ENCODE data around the gene JADE2.

Gene JADE2

GRCh38 chr5:134580001-134580460 is 54.6 kb downstream of the JADE2 start:
- Histone ChIP-seq H3K27me3 (ENCODE audit: insufficient read depth, low read length, poor library complexity) (no peaks in the 10 kb centered on the region), H3K18ac (ENCODE audit: low read length) (no peak overlapping the region), H2AK5ac (ENCODE audit: low read length) (no peak overlapping the region), H3K4me1 (ENCODE audit: control insufficient read depth, low read depth, low read length) (no peaks in the 10 kb centered on the region), H2BK5ac (ENCODE audit: low read length) (no peak overlapping the region), H3K4me3 (ENCODE audit: low read length) (no peak overlapping the region), H4K5ac (ENCODE audit: low read length) (no peak overlapping the region), H3K79me1 (ENCODE audit: low read length) (peaks cover 2% of the 10 kb centered on the region), H3K36me3 (ENCODE audit: control insufficient read depth, insufficient read depth, low read length) (peaks cover 1% of the 10 kb centered on the region), H3K27ac (ENCODE audit: low read depth, low read length) (no peak overlapping the region), H3K79me2 (ENCODE audit: control insufficient read depth, insufficient read depth, low read length) (no peaks in the 10 kb centered on the region), H2BK15ac (replicated peaks; ENCODE audit: low read depth) (no peak overlapping the region), H2BK120ac (ENCODE audit: low read depth, low read length) (no peak overlapping the region), H3K4me2 (ENCODE audit: low read length) (no peak overlapping the region), H3K56ac (ENCODE audit: low read length) (no peak overlapping the region), H3K9ac (ENCODE audit: low read length) (no peak overlapping the region), H4K8ac (ENCODE audit: low read depth, low read length) (no peak overlapping the region), H3K4ac (ENCODE audit: low read depth, low read length) (no peak overlapping the region), H3K23ac (ENCODE audit: low read length) (no peak overlapping the region)
- DNase-seq, result no peak
- no CpG with 5 or more reads among the region's 14 CpGs for WGBS (ENCODE audit: extremely low coverage, insufficient coverage, low lambda C conversion rate)

GRCh38 chr5:134581241-134581981 is 55.9 kb downstream of the JADE2 start:
- no CpG with 5 or more reads among the region's 8 CpGs for WGBS (ENCODE audit: extremely low coverage, insufficient coverage, low lambda C conversion rate)
- no peaks in the 10 kb centered on the region for H3K27me3 ChIP-seq (ENCODE audit: insufficient read depth, low read length, poor library complexity)
- no peak overlapping the region for H3K56ac ChIP-seq (ENCODE audit: low read length)
- no peak overlapping the region for H2BK5ac ChIP-seq (ENCODE audit: low read length)
- no peak overlapping the region for H2AK5ac ChIP-seq (ENCODE audit: low read length)
- no peaks in the 10 kb centered on the region for H3K79me2 ChIP-seq (ENCODE audit: control insufficient read depth, insufficient read depth, low read length)
- H3K36me3 ChIP-seq (ENCODE audit: control insufficient read depth, insufficient read depth, low read length), result peaks cover 1% of the 10 kb centered on the region
- no peak overlapping the region for H2BK15ac ChIP-seq (replicated peaks; ENCODE audit: low read depth)
- H3K4ac ChIP-seq (ENCODE audit: low read depth, low read length), result no peak overlapping the region
- no peaks in the 10 kb centered on the region for H3K4me1 ChIP-seq (ENCODE audit: control insufficient read depth, low read depth, low read length)
- no peak for DNase-seq
- H3K18ac ChIP-seq (ENCODE audit: low read length), result no peak overlapping the region
- H2BK120ac ChIP-seq (ENCODE audit: low read depth, low read length), result no peak overlapping the region
- H3K4me3 ChIP-seq (ENCODE audit: low read length), result no peak overlapping the region
- H4K8ac ChIP-seq (ENCODE audit: low read depth, low read length), result no peak overlapping the region
- H4K5ac ChIP-seq (ENCODE audit: low read length), result no peak overlapping the region
- H3K79me1 ChIP-seq (ENCODE audit: low read length), result peaks cover 2% of the 10 kb centered on the region
- no peak overlapping the region for H3K23ac ChIP-seq (ENCODE audit: low read length)
- H3K27ac ChIP-seq (ENCODE audit: low read depth, low read length), result no peak overlapping the region
- H3K4me2 ChIP-seq (ENCODE audit: low read length), result no peak overlapping the region
- H3K9ac ChIP-seq (ENCODE audit: low read length), result no peak overlapping the region

GRCh38 chr5:134582281-134582680 is 56.8 kb downstream of the JADE2 start:
- H4K8ac ChIP-seq (ENCODE audit: low read depth, low read length), result no peak overlapping the region
- no peak overlapping the region for H4K5ac ChIP-seq (ENCODE audit: low read length)
- no CpG with 5 or more reads among the region's 5 CpGs for WGBS (ENCODE audit: extremely low coverage, insufficient coverage, low lambda C conversion rate)
- H3K4me2 ChIP-seq (ENCODE audit: low read length), result no peak overlapping the region
- no peak overlapping the region for H3K56ac ChIP-seq (ENCODE audit: low read length)
- H2BK5ac ChIP-seq (ENCODE audit: low read length), result no peak overlapping the region
- H3K23ac ChIP-seq (ENCODE audit: low read length), result no peak overlapping the region
- no peaks in the 10 kb centered on the region for H3K4me1 ChIP-seq (ENCODE audit: control insufficient read depth, low read depth, low read length)
- no peak overlapping the region for H2AK5ac ChIP-seq (ENCODE audit: low read length)
- DNase-seq, result no peak
- no peak overlapping the region for H3K4me3 ChIP-seq (ENCODE audit: low read length)
- peaks cover 2% of the 10 kb centered on the region for H3K79me1 ChIP-seq (ENCODE audit: low read length)
- H3K36me3 ChIP-seq (ENCODE audit: control insufficient read depth, insufficient read depth, low read length), result peaks cover 1% of the 10 kb centered on the region
- no peak overlapping the region for H2BK15ac ChIP-seq (replicated peaks; ENCODE audit: low read depth)
- no peak overlapping the region for H2BK120ac ChIP-seq (ENCODE audit: low read depth, low read length)
- no peaks in the 10 kb centered on the region for H3K27me3 ChIP-seq (ENCODE audit: insufficient read depth, low read length, poor library complexity)
- H3K9ac ChIP-seq (ENCODE audit: low read length), result no peak overlapping the region
- no peaks in the 10 kb centered on the region for H3K79me2 ChIP-seq (ENCODE audit: control insufficient read depth, insufficient read depth, low read length)
- no peak overlapping the region for H3K27ac ChIP-seq (ENCODE audit: low read depth, low read length)
- no peak overlapping the region for H3K18ac ChIP-seq (ENCODE audit: low read length)
- no peak overlapping the region for H3K4ac ChIP-seq (ENCODE audit: low read depth, low read length)

- Histone ChIP-seq H4K5ac (ENCODE audit: low read length) (no peak overlapping the region), H2AK5ac (ENCODE audit: low read length) (no peak overlapping the region)
- no CpG with 5 or more reads among the region's 10 CpGs for WGBS (ENCODE audit: extremely low coverage, insufficient coverage, low lambda C conversion rate)
Measured at GRCh38 chr5:134582941-134583340, 57.5 kb downstream of the JADE2 start.

GRCh38 chr5:134583766-134584165 is 58.3 kb downstream of the JADE2 start:
- Histone ChIP-seq H3K4ac (ENCODE audit: low read depth, low read length) (no peak overlapping the region), H3K27ac (ENCODE audit: low read depth, low read length) (no peak overlapping the region), H3K9ac (ENCODE audit: low read length) (no peak overlapping the region), H3K79me1 (ENCODE audit: low read length) (no peaks in the 10 kb centered on the region), H3K4me3 (ENCODE audit: low read length) (no peak overlapping the region), H3K4me1 (ENCODE audit: control insufficient read depth, low read depth, low read length) (no peaks in the 10 kb centered on the region), H2BK5ac (ENCODE audit: low read length) (no peak overlapping the region), H3K56ac (ENCODE audit: low read length) (no peak overlapping the region), H3K36me3 (ENCODE audit: control insufficient read depth, insufficient read depth, low read length) (peaks cover 1% of the 10 kb centered on the region), H4K8ac (ENCODE audit: low read depth, low read length) (no peak overlapping the region), H2BK120ac (ENCODE audit: low read depth, low read length) (no peak overlapping the region), H2AK5ac (ENCODE audit: low read length) (no peak overlapping the region), H3K23ac (ENCODE audit: low read length) (no peak overlapping the region), H2BK15ac (replicated peaks; ENCODE audit: low read depth) (no peak overlapping the region), H4K5ac (ENCODE audit: low read length) (no peak overlapping the region), H3K27me3 (ENCODE audit: insufficient read depth, low read length, poor library complexity) (no peaks in the 10 kb centered on the region), H3K4me2 (ENCODE audit: low read length) (no peak overlapping the region), H3K18ac (ENCODE audit: low read length) (no peak overlapping the region), H3K79me2 (ENCODE audit: control insufficient read depth, insufficient read depth, low read length) (no peaks in the 10 kb centered on the region)
- no peak for DNase-seq
- WGBS (ENCODE audit: extremely low coverage, insufficient coverage, low lambda C conversion rate), result no CpG with 5 or more reads among the region's 2 CpGs

More at GRCh38 chr5:134582941-134583340, 57.5 kb downstream of the JADE2 start:
- H3K4me2 ChIP-seq (ENCODE audit: low read length), result no peak overlapping the region
- H3K4me1 ChIP-seq (ENCODE audit: control insufficient read depth, low read depth, low read length), result no peaks in the 10 kb centered on the region
- H3K4ac ChIP-seq (ENCODE audit: low read depth, low read length), result no peak overlapping the region
- no peaks in the 10 kb centered on the region for H3K27me3 ChIP-seq (ENCODE audit: insufficient read depth, low read length, poor library complexity)
- H3K23ac ChIP-seq (ENCODE audit: low read length), result no peak overlapping the region
- H3K4me3 ChIP-seq (ENCODE audit: low read length), result no peak overlapping the region
- no peak overlapping the region for H3K18ac ChIP-seq (ENCODE audit: low read length)
- H3K36me3 ChIP-seq (ENCODE audit: control insufficient read depth, insufficient read depth, low read length), result peaks cover 1% of the 10 kb centered on the region
- H3K9ac ChIP-seq (ENCODE audit: low read length), result no peak overlapping the region
- H2BK5ac ChIP-seq (ENCODE audit: low read length), result no peak overlapping the region
- no peaks in the 10 kb centered on the region for H3K79me2 ChIP-seq (ENCODE audit: control insufficient read depth, insufficient read depth, low read length)
- no peak for DNase-seq
- no peak overlapping the region for H2BK15ac ChIP-seq (replicated peaks; ENCODE audit: low read depth)
- H3K56ac ChIP-seq (ENCODE audit: low read length), result no peak overlapping the region
- H3K79me1 ChIP-seq (ENCODE audit: low read length), result peaks cover 2% of the 10 kb centered on the region
- no peak overlapping the region for H4K8ac ChIP-seq (ENCODE audit: low read depth, low read length)
- H3K27ac ChIP-seq (ENCODE audit: low read depth, low read length), result no peak overlapping the region
- H2BK120ac ChIP-seq (ENCODE audit: low read depth, low read length), result no peak overlapping the region

- no peak overlapping the region for H3K4ac ChIP-seq (ENCODE audit: low read depth, low read length)
- no peak overlapping the region for H3K27ac ChIP-seq (ENCODE audit: low read depth, low read length)
- DNase-seq, result no peak
- no peak overlapping the region for H3K4me3 ChIP-seq (ENCODE audit: low read length)
- WGBS (ENCODE audit: extremely low coverage, insufficient coverage, low lambda C conversion rate), result no CpG with 5 or more reads among the region's 3 CpGs
- H3K36me3 ChIP-seq (ENCODE audit: control insufficient read depth, insufficient read depth, low read length), result no peaks in the 10 kb centered on the region
- no peak overlapping the region for H2BK120ac ChIP-seq (ENCODE audit: low read depth, low read length)
- H3K56ac ChIP-seq (ENCODE audit: low read length), result no peak overlapping the region
- H3K27me3 ChIP-seq (ENCODE audit: insufficient read depth, low read length, poor library complexity), result no peaks in the 10 kb centered on the region
- H3K79me2 ChIP-seq (ENCODE audit: control insufficient read depth, insufficient read depth, low read length), result no peaks in the 10 kb centered on the region
- no peak overlapping the region for H3K9ac ChIP-seq (ENCODE audit: low read length)
- no peaks in the 10 kb centered on the region for H3K4me1 ChIP-seq (ENCODE audit: control insufficient read depth, low read depth, low read length)
- H4K5ac ChIP-seq (ENCODE audit: low read length), result no peak overlapping the region
- no peak overlapping the region for H3K4me2 ChIP-seq (ENCODE audit: low read length)
- H2BK5ac ChIP-seq (ENCODE audit: low read length), result no peak overlapping the region
- no peak overlapping the region for H4K8ac ChIP-seq (ENCODE audit: low read depth, low read length)
- H2BK15ac ChIP-seq (replicated peaks; ENCODE audit: low read depth), result no peak overlapping the region
- H3K23ac ChIP-seq (ENCODE audit: low read length), result no peak overlapping the region
- H3K79me1 ChIP-seq (ENCODE audit: low read length), result no peaks in the 10 kb centered on the region
- no peak overlapping the region for H2AK5ac ChIP-seq (ENCODE audit: low read length)
- no peak overlapping the region for H3K18ac ChIP-seq (ENCODE audit: low read length)
Measured at GRCh38 chr5:134584662-134585061, 59.2 kb downstream of the JADE2 start.
